Adrenal gland (tissue), 5 donors: Measurements from ENCODE around the gene CAPZA2.

Experiments used
- POLR2A ChIP-seq, 2 donors: fragments of 450-650 bp; IDR thresholded peaks; one replicate each; pipeline ENCODE4 v1.6.1; 2017; ENCODE audit warnings: antibody characterized with exemption in 2 of 2, mild to moderate bottlenecking in 2 of 2, moderate library complexity in 1 of 2
- TF ChIP-seq, protein P1 (sequence below), 6 experiments: fragments of 450-650 bp in 4 of 6; fragments of 200-600 bp in 2 of 6; sonication (generic) in 1 of 6; IDR thresholded peaks; 1 replicate in 5 of 6; 2 replicates in 1 of 6; pipeline versions ENCODE4 v1.5.1 to v1.8.0; 2016 to 2021; ENCODE audit warnings: antibody characterized with exemption in 6 of 6, mild to moderate bottlenecking in 2 of 6, moderate library complexity in 1 of 6
- donor health status: DM: no; HTN: no; CAD: no.

DNA sequence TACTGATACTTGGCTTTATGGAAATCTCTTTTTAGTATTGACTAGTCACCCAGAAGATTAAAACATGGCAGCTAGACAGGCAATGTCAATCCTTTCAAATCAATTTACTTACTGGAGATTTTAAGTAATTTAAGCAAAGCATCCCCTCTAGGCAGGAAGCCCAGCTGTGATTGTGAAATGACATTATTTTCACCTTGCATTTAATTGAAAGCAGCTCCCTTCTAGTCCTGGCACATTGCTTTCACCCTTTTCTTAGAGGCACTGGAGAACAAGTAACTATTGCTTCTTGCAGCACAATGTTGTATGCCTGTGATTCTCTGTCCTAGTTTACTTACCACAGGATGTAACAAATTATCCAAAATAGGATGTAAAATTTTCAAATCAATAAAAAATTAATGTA is 104.2 kb downstream of the CAPZA2 start:
- TF ChIP-seq, protein P1, sequence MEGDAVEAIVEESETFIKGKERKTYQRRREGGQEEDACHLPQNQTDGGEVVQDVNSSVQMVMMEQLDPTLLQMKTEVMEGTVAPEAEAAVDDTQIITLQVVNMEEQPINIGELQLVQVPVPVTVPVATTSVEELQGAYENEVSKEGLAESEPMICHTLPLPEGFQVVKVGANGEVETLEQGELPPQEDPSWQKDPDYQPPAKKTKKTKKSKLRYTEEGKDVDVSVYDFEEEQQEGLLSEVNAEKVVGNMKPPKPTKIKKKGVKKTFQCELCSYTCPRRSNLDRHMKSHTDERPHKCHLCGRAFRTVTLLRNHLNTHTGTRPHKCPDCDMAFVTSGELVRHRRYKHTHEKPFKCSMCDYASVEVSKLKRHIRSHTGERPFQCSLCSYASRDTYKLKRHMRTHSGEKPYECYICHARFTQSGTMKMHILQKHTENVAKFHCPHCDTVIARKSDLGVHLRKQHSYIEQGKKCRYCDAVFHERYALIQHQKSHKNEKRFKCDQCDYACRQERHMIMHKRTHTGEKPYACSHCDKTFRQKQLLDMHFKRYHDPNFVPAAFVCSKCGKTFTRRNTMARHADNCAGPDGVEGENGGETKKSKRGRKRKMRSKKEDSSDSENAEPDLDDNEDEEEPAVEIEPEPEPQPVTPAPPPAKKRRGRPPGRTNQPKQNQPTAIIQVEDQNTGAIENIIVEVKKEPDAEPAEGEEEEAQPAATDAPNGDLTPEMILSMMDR (IDR thresholded peaks at IDR 0.05) = no peak
- no peak for TF ChIP-seq POLR2A (IDR thresholded peaks at IDR 0.05)
